H9 (cell line): Measurements from ENCODE around the gene SERPINH1. TPM values are rescaled to one million over a fixed set of nuclear protein-coding genes. Genes with fewer than 3 reads are reported as not detected.

Experiments used
- DNase-seq: peaks from one replicate; pipeline ENCODE4 v3.0.0-alpha.2; 2017
- H2AFZ ChIP-seq: one replicate; pipeline ENCODE4 v1.6.1; 2013; ENCODE audit warnings: mild to moderate bottlenecking, low read length, control low read depth, moderate library complexity
- H2AK5ac ChIP-seq: 2 replicates; pipeline ENCODE4 v1.6.1; 2013; ENCODE audit warnings: low read length, control low read depth, mixed read lengths; ENCODE audit not compliant: insufficient read length
- H2BK120ac ChIP-seq: one replicate; pipeline ENCODE4 v1.6.1; 2013; ENCODE audit warnings: low read depth, mild to moderate bottlenecking, low read length, control low read depth, inconsistent platforms; ENCODE audit not compliant: poor library complexity, severe bottlenecking
- H2BK12ac ChIP-seq: 2 replicates; pipeline ENCODE4 v1.6.1; 2013; ENCODE audit warnings: low read length, control low read depth, mixed read lengths, low read depth; ENCODE audit not compliant: insufficient read length
- H2BK15ac ChIP-seq: 2 replicates; pipeline ENCODE4 v1.6.1; 2013; ENCODE audit warnings: low read depth, low read length, control low read depth
- H2BK20ac ChIP-seq: one replicate; pipeline ENCODE4 v1.6.1; 2013; ENCODE audit warnings: low read depth, mild to moderate bottlenecking, low read length, control low read depth, inconsistent platforms; ENCODE audit not compliant: poor library complexity, severe bottlenecking
- H2BK5ac ChIP-seq: 2 replicates; pipeline ENCODE4 v1.6.1; 2013; ENCODE audit warnings: low read length, control low read depth, mixed read lengths; ENCODE audit not compliant: insufficient read length
- H3K14ac ChIP-seq: 2 replicates; pipeline ENCODE4 v1.6.1; 2013; ENCODE audit warnings: low read length, control low read depth; ENCODE audit not compliant: insufficient read depth
- H3K18ac ChIP-seq: 2 replicates; pipeline ENCODE4 v1.6.1; 2013; ENCODE audit warnings: low read depth, mild to moderate bottlenecking, mixed read lengths, low read length, control low read depth; ENCODE audit not compliant: insufficient read length
- H3K23ac ChIP-seq: 2 replicates; pipeline ENCODE4 v1.6.1; 2013; ENCODE audit warnings: low read length, control low read depth, mixed read lengths, low read depth; ENCODE audit not compliant: insufficient read length
- H3K23me2 ChIP-seq: 2 replicates; pipeline ENCODE4 v1.6.1; 2013; ENCODE audit warnings: low read depth, mild to moderate bottlenecking, mixed read lengths, low read length, control low read depth; ENCODE audit not compliant: insufficient read length, poor library complexity, severe bottlenecking
- H3K27ac ChIP-seq: 2 replicates; pipeline ENCODE4 v1.5.1; 2013; ENCODE audit warnings: low read length, control low read depth, mixed read lengths, low read depth; ENCODE audit not compliant: insufficient read length
- H3K27me3 ChIP-seq: 2 replicates; pipeline ENCODE4 v1.6.1; 2013; ENCODE audit warnings: low read length, control low read depth, inconsistent platforms; ENCODE audit not compliant: insufficient read depth
- H3K4ac ChIP-seq: 2 replicates; pipeline ENCODE4 v1.6.1; 2013; ENCODE audit warnings: low read depth, mild to moderate bottlenecking, control low read depth, inconsistent platforms, low read length, moderate library complexity
- H3K4me1 ChIP-seq: 2 replicates; pipeline ENCODE4 v1.6.1; 2013; ENCODE audit warnings: low read length, control low read depth, inconsistent platforms; ENCODE audit not compliant: insufficient read depth
- H3K4me2 ChIP-seq: 2 replicates; pipeline ENCODE4 v1.6.1; 2013; ENCODE audit warnings: low read length, control low read depth, mixed read lengths; ENCODE audit not compliant: insufficient read length, insufficient read depth
- H3K56ac ChIP-seq: 2 replicates; pipeline ENCODE4 v1.6.1; 2013; ENCODE audit warnings: low read depth, mild to moderate bottlenecking, mixed read lengths, low read length, control low read depth; ENCODE audit not compliant: insufficient read length
- H3K79me1 ChIP-seq: 2 replicates; pipeline ENCODE4 v1.6.1; 2013; ENCODE audit warnings: low read depth, mild to moderate bottlenecking, moderate library complexity, low read length, control low read depth, inconsistent platforms; ENCODE audit not compliant: insufficient read depth, poor library complexity, severe bottlenecking
- H3K79me2 ChIP-seq: 2 replicates; pipeline ENCODE4 v1.6.1; 2013; ENCODE audit warnings: low read length, control low read depth, inconsistent platforms; ENCODE audit not compliant: insufficient read depth
- H3K9ac ChIP-seq: 2 replicates; pipeline ENCODE4 v1.6.1; 2013; ENCODE audit warnings: low read length, control low read depth, mixed read lengths; ENCODE audit not compliant: insufficient read length; ENCODE audit errors: extremely low read depth
- H3K9me3 ChIP-seq: one replicate; pipeline ENCODE4 v1.6.1; 2013; ENCODE audit warnings: low read depth, low read length, inconsistent platforms; ENCODE audit not compliant: control insufficient read depth
- H3T11ph ChIP-seq: one replicate; pipeline ENCODE4 v1.6.1; 2013; ENCODE audit warnings: mild to moderate bottlenecking, low read length, control low read depth, inconsistent platforms
- H4K20me1 ChIP-seq: one replicate; pipeline ENCODE4 v1.6.1; 2013; ENCODE audit not compliant: control insufficient read depth, insufficient read length, insufficient read depth
- H4K5ac ChIP-seq: 2 replicates; pipeline ENCODE4 v1.6.1; 2013; ENCODE audit warnings: low read depth, mild to moderate bottlenecking, mixed read lengths, low read length, control low read depth; ENCODE audit not compliant: insufficient read length
- H4K8ac ChIP-seq: replicated peaks from 2 replicates; pipeline ENCODE4 v1.6.1; 2013; ENCODE audit warnings: low read length, control low read depth, mixed read lengths, low read depth; ENCODE audit not compliant: insufficient read length
- H4K91ac ChIP-seq: 2 replicates; pipeline ENCODE4 v1.6.1; 2013; ENCODE audit warnings: low read depth, mild to moderate bottlenecking, moderate library complexity, mixed read lengths, low read length, control low read depth; ENCODE audit not compliant: insufficient read length
- H3K27ac Mint-ChIP-seq, 3 experiments: 2 replicates in 2 of 3; 3 replicates in 1 of 3; pipeline ENCODE4 v1.8.0; 2020 to 2021; ENCODE audit warnings: mixed read lengths in 3 of 3, mild to moderate bottlenecking in 1 of 3, moderate library complexity in 1 of 3
- H3K27me3 Mint-ChIP-seq: 2 replicates; pipeline ENCODE4 v1.8.0; 2021; ENCODE audit warnings: low read depth, mild to moderate bottlenecking, moderate library complexity, mixed read lengths
- H3K36me3 Mint-ChIP-seq, 3 experiments: 2 replicates in 2 of 3; 3 replicates in 1 of 3; pipeline ENCODE4 v1.8.0; 2020 to 2021; ENCODE audit warnings: low read depth in 3 of 3, mixed read lengths in 3 of 3; ENCODE audit not compliant: insufficient read depth in 1 of 3
- H3K4me1 Mint-ChIP-seq, 2 experiments: 2 replicates each; pipeline ENCODE4 v1.8.0; 2020; ENCODE audit warnings: mixed read lengths in 2 of 2
- H3K4me3 Mint-ChIP-seq, 2 experiments: 2 replicates in 1 of 2; 3 replicates in 1 of 2; pipeline ENCODE4 v1.8.0; 2020 to 2021; ENCODE audit warnings: mild to moderate bottlenecking in 2 of 2, mixed read lengths in 2 of 2, moderate library complexity in 1 of 2
- H3K9me3 Mint-ChIP-seq, 2 experiments: 2 replicates in 1 of 2; 3 replicates in 1 of 2; pipeline ENCODE4 v1.8.0; 2020; ENCODE audit warnings: mild to moderate bottlenecking in 2 of 2, mixed read lengths in 2 of 2, moderate library complexity in 1 of 2
- CTCF ChIP-seq: fragments of 200-600 bp; sonication (generic); conservative IDR thresholded peaks from 3 replicates; pipeline ENCODE4 v1.8.0; 2021; ENCODE audit warnings: antibody characterized with exemption, mild to moderate bottlenecking
- WGBS: extraction: QIAGEN DNeasy Blood & Tissue Kit; methylation state at CpG from one replicate; pipeline ENCODE4 v1.1.7; 2013; ENCODE audit warnings: missing lambda C conversion rate, low lambda C conversion rate, mixed read lengths; ENCODE audit not compliant: insufficient read length; ENCODE audit errors: extremely low coverage; 5-methylcytosine and 5-hydroxymethylcytosine counted together
- total RNA-seq: library from RNA; stranded (reverse); gene quantifications from 2 replicates; pipeline ENCODE4 v1.2.1, GENCODE V29; 2021

Gene SERPINH1
- total RNA-seq, 1 experiment from 2014 or later = 253 TPM

GRCh38 chr11:75568616-75569219 is 6.7 kb downstream of the SERPINH1 start:
- Histone ChIP-seq H3K9ac (no peak overlapping the region), H3K79me1 (peaks cover 3% of the 10 kb centered on the region), H3K56ac (no peak overlapping the region), H3K4me1 (peaks cover 9% of the 10 kb centered on the region), H3K23ac (no peak overlapping the region), H3K9me3 (no peaks in the 10 kb centered on the region), H4K91ac (no peak overlapping the region), H3K27me3 (no peaks in the 10 kb centered on the region), H4K20me1 (no peaks in the 10 kb centered on the region), H3K4me2 (no peak overlapping the region), H3T11ph (no peak overlapping the region), H2BK20ac (no peak overlapping the region), H3K18ac (no peak overlapping the region), H2AK5ac (no peak overlapping the region), H2BK120ac (no peak overlapping the region), H3K23me2 (peaks cover 2% of the 10 kb centered on the region), H4K8ac (no peak overlapping the region), H3K27ac (no peak overlapping the region), H4K5ac (no peak overlapping the region), H2BK12ac (no peak overlapping the region), H2BK15ac (no peak overlapping the region), H3K4ac (no peak overlapping the region), H2BK5ac (no peak overlapping the region), H3K79me2 (peaks cover 28% of the 10 kb centered on the region; the same call in 1 of the 2 replicates), H3K14ac (no peak overlapping the region), H2AFZ (no peak overlapping the region)
- no peak overlapping the region for H3K4me3 Mint-ChIP-seq
- peaks cover 54 to 88% (median 80%) of the 10 kb centered on the region in 3 experiments for H3K36me3 Mint-ChIP-seq
- H3K27ac Mint-ChIP-seq = peak overlapping the region in 2 of 3 experiments; percentile 28 to 49; a peak in 2 of 7 replicates
- no peak for TF ChIP-seq CTCF
- WGBS = no CpG with 5 or more reads among the region's 14 CpGs
- H3K4me1 Mint-ChIP-seq = peaks cover 20 to 24% of the 10 kb centered on the region in 2 experiments
- no peaks in the 10 kb centered on the region for H3K9me3 Mint-ChIP-seq
- H3K27me3 Mint-ChIP-seq = no peaks in the 10 kb centered on the region
- DNase-seq = no peak
